Right kidney (tissue), 1 donor: ENCODE results near the gene STIM1.
A peak's percentile ranks its signal among the peaks of the same experiment; 100 is the strongest.

Experiments used
- DNase-seq: peaks from one replicate; pipeline ENCODE4 v3.0.0-alpha.2; 2016

The STIM1 gene

DNA sequence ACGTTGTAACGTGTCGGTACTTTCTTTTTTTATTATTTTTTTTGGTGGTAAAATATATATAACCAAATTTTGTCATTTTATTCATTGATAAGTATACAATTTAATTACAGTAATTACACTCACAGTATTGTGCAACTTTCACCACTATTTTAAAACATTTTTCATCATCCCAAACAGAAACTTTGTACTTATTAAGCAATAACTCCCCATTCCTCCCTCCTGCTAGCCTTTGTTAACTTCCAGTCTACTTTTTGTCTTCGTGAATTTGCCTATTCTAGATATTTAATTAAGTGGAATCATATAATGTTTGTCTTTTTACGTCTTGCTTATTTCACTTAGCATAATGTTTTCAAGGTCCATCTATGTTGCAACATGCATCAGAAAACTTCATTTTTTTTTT is 58.5 kb downstream of the STIM1 start:
- no peak for DNase-seq

DNA sequence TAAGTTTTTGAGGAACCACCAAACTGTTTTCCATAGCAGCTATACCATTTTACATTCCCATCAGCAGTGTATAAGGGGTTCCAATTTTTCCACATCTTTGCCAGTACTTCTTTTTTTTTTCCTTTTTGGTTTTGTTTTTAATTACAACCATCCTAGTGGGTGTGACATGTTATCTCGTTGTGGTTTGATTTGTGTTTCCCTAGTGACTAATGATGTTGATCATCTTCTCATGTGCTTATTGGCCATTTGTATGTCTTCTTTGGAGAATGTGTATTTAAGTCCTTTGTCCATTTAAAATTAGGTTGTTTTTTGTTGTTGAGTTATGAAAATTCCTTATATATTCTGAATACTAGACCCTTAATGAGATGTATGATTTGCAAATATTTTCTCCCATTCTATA is 59.3 kb downstream of the STIM1 start:
- DNase-seq, result no peak

DNA sequence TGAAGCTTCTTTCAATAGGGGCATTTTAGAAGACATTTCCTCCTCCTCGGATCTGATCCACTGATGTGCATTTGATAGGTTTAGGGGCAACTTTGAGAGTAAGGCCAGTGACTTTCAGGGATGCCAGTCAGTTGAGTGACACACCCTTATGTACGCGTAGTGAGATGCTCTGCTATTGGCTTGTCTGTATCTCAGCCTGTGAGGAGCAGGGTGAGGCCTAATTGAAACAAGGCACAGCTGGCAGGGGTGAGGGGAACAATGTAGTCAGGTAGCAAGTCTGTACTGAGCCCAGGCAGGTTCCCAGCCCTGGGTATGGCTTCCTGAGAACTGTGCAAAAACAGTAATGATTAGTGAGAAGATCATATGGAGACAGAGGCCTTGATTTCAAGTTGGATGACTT is 61.5 kb downstream of the STIM1 start:
- DNase-seq, result no peak

DNA sequence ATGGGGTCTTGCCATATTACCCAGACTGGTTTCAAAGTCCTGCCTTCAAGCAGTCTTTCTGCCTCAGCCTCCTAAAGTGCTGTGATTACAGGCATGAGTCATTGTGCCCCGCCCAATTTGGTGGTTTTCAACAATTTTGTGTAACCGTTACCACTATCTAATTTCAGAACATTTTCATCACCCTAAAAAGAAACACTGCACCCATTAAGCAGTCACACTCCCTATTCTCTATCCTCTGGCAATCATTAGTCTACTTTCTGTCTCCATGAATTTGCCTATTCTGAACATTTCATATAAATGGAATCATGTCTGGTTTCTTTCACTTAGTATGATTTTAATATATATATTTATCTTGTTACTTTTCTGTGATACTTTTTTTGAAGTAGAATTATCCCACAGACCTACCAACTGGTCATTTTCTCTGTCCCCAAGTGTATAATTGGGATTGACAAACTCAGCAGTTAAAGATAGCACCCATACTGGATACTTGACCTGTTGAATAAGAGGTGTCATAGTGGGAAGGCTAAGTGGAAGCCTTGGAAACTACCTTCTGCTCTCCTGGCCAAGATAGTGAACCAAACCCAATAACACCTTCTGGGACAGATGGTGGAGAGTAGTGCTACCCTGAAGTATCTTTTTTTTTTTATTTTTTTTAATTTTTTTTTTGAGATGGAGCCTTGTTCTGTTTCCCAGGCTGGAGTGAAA is 64.8 kb downstream of the STIM1 start:
- no peak for DNase-seq

DNA sequence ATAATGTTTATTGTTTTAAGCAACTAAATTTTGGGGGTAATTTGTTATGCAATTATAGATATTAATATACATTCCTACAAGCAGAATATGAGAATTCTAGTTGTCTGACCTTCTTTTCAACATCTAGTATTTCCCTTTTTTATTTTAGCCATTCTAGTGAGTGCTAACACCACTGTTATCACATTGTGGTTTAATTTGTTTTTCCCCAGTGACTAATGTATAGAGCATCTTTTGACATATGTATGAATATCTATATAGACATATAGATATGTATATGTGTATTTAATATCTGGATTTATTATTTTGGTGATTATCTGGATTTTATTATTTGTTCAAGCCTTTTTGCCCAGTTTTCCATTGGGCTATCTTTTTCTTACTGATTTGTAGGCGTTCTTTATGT is 66.6 kb downstream of the STIM1 start:
- no peak for DNase-seq

DNA sequence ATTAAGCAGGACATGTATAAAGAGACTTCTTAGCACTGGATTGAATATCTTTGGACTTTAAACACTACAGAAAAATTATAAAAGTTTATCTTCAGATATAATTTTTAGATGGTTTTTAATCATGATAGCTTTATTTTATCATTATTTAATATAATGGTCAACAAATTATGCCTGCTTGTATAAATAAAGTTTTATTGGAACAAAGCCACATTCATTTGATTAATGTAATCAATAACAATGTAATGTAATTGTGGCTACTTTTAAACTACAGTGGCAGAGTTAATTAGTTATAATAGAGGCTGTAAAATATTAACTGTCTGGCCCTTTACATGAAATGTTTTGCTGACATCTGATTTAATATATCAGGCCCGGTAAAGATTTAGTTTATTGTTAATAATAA is 70.0 kb downstream of the STIM1 start:
- no peak for DNase-seq

DNA sequence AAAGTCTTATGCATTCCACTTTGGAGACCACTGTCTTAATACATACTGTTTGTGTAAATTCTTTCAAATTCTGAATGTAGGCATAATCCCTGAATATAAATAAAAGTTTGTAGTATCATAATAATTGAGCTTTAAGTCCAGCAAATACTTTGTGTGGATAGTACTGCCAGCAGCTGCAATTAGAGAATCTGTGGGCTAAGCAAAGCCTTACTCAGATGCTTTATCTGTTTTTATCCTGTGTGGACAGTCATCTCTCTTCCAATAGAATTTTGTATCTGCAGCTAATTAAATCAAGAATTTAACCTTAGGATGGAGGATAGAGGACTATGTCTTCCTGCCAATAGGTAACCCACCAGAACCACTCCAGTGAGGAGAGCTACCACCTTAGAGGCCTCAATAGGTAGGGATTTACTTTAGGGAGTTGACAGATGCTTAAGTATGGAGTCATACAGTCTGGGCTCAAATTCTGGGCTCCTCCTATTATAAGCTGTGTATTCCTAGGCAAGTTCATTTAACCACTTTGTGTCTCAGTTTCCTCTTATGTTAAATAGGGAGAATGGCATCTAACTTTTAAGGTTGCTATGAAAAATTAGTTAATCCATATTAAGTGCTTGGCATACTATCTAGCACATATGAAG is 71.1 kb downstream of the STIM1 start:
- DNase-seq, result no peak

DNA sequence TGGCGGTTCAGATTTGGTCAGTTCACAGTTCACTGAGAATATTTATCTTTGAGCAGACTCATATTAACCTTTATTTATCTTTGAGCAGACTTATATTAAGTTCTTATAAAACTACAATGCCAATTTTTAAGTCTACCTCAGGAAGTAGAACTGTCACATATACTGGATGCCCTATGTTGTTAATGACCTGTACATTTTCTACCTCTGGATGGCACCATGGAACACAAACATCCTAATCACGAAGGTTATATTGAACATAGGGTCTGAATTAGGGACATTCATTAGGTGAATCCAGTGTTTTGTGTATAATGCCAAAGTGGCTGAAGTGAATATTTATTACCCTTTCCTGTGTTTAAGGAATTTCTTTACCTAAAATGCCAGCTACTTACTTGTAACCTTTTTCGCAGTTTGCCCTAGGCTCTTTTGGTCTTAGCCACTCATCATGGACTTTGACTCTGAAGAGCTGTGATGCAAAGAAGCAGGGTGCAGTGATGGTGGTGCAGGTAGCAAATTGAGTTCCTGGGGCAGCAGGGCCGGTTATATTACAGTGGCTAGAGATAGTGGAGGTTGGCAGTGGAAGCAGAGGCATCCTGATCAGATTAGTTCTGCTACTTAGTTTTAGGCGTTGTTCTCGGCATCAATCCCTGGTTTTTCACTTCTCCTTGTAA is 71.8 kb downstream of the STIM1 start:
- no peak for DNase-seq

DNA sequence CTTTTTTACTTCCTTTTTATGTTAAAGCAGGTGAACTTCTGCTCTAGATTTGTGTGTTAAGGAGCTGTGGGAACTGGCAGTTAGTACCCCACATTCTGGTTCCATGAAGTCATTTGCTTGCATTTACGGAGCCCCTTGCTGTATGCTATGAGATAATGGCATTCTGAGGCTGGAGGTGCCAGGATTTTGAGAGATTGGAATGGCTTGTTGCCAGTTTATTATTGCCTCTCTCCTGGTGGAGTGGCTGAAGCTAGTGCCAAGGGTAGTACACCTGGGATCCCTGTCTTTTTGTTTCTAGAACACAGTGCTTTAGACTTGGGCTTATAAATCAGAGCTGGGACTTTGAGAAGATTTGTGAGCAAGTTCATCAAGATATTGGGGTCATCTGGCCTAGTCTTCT is 73.8 kb downstream of the STIM1 start:
- no peak for DNase-seq

DNA sequence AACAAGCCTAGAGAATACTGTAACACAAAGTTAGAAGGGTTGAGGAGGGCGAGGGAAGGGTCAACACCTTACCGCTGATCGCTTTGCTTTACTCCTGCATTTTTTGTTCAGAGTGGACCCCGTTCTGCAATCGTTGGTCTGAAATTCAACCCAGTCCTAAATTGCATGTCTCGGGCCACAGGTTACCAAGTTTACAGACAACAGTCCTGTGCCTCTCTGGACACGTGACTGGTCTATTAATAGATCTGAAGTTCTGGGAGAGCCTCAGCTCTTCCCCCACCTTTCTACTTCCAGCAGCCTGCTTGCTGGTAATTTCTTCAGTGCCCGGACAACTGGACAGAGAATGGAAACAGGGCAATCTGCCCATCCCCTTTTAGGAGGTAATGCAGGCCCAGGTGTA is 74.2 kb downstream of the STIM1 start:
- DNase-seq, result peak; percentile 17

DNA sequence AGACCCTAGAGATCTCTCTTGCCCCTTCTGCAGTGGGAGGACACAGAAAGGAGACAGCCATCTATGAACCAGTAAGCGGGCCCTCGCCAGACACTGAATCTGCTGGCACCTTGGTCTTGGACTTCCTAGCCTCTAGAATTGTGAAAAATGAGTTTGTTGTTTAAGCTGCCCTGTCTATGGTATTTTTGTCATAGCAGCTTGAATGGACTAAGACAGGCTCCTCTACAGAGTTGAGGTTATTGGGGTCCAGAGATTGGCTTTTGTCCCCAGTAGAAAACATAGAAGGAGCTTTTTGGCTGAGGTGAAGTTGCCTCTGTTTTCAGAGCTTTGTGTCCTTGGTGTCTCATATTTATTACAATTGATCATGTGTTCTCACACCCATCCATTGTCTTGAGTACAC is 77.2 kb downstream of the STIM1 start:
- DNase-seq, result no peak

DNA sequence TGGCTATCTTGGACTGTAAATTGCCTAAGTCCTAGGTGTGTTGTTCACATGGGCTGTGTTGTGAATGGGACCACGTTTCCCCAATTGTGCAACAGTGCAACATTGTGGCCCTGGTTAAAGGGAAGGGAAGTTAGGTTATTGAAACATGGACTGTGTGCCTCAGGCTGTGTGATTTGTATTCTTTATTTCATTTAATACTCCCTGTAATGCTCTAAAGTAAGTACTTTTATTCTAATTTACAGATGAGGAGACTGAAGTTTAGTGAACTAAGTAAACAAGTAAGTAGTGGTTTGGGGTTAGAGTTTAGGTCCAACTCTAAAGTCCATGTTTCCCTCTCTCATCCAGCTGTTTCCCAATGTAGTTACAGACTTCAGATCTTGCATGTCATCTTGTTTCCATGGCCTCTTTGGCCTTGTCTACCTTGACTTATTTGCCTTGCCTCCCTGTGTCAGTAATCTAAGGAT is 77.7 kb downstream of the STIM1 start:
- no peak for DNase-seq

DNA sequence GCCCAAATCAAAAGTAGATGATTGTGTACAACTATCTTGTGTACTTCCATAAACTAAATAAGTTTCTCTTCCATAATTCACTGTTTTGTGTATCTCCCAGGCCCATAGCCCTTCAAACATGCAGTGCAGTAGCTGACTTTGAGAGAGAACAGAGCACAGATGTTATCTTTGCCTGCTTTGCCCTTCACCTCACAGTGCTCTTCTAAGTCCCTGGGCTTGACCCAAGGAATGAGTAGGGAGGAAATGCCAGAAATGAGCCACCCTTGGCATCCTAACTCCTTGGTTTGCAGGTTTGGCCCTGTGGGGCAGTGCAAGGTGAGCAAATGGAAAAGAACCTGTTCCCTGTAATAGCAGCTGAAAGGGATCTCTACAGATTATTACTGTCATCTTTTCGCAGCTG is 79.2 kb downstream of the STIM1 start:
- DNase-seq, result no peak

DNA sequence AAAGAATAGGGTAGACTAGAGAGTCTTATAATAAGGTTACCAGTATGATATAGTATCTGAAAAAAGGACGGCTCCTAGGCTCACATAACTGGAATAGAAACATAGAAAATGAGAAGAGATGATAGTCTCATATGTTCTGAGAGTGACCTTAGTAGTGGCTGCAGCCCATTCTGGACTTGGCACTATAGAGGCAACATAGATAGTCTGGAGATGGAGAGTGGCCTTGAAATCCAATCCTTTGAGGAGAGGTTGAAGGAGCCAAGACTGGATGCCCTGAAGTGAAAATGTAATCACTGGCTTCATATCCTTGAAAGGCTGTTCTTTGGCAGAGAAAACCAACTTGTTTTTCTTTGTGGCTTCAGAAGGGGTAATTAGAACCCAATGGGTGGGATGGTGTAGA is 81.1 kb downstream of the STIM1 start:
- no peak for DNase-seq

DNA sequence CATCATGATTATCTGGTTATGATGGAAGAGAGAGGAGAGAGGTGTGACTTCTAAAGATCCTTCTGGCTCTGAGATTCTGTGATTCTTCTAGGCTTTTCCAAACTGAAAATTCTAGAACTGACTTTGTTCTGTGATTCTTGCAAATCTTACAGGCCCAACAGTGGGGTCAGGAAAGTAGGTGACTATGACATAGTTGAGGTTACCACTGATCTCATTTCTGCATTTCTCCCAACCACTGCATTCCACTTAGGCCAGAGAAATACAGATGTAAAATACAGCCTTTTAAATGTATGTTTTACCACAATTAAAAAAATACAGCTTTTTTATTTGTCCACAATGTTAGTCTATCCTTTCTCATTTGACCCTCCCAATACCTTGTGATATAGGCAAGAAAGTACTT is 83.7 kb downstream of the STIM1 start:
- DNase-seq, result no peak

DNA sequence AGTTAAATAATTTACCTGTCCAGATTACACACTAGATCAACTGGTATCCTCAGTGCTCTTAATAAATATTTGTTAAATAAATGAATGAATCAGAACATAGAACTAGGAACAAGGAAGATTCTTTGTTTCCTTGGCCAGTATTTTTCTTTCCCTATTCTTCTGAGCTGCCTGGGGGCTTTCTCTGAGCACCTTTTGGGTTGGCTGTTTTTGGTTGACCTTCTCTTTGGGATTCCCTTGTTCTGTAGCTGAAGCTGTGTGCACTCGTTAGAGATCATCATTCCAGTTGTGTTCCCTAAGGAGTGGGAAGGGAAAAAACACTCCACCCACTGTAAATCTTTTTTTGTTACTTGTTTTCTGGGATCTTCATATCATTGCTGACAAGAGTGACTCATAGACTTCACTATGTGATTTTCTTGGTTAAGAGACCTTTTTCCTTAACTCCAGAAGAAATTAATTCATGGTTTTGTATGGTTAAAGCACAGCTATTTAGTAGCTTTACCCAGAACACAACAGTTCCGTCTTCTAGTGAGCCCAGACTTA is 84.3 kb downstream of the STIM1 start:
- DNase-seq, result no peak

DNA sequence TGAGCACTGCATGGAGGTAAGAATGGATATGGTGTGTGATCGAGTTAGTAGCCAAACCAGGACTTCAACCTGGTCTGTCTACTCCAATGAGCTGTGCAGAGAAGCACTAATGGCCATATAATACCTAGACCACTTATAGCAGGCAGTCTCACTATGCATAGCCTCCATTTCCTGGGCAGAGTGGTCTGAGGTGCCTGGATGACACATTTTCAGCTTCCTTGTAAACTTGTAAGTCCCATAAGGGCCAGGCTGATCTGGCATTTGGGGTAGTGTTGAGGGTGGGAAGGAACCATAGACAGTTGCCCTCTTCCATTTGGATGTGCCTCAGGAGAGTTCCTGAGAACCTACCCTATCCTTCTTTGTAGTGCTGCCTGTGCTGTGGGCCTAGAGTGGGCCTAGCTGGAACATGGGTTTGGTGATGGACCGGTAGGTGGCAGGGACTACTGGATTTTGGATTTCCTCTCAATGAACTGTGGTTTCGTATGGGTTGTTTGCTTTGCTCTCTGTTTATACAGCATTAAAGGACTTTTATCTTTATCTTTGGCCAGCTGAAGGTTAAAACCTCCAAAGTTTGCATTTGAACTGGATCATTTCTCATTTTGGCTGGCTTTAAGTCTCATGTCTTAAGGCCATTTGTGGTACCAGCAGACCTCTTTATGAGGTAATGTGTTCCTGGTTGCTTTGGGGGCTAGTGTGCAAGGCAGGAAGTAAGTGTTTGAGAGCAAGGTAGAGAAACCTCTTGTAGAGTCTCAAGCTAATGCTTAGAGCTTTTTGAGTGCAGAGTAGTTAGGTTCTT is 86.9 kb downstream of the STIM1 start:
- DNase-seq, result no peak

DNA sequence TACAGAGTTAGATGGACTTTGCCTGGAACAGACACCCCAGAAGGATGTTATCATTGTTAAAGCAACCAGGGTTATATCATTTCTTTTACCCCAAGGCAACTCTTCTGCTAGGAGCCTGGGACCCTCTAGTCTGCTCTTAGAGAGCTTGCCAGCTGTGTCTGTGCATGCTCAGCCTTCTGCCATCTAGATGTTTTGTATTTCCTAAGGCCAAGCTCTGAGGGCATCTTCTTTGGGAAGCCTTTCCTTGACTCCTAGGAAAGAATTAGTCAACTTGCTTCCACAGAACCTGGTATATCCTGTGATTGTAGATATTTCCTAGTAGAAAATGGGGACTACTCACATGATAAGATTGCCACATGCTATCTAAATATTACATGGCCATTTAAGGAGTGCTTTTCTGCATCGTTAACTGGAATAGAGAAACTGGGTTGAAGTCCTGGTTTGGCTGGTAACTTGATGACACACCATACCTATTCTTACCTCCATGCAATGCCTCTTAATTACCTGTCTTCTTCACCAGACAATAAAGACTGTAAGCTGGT is 87.6 kb downstream of the STIM1 start:
- DNase-seq, result no peak

DNA sequence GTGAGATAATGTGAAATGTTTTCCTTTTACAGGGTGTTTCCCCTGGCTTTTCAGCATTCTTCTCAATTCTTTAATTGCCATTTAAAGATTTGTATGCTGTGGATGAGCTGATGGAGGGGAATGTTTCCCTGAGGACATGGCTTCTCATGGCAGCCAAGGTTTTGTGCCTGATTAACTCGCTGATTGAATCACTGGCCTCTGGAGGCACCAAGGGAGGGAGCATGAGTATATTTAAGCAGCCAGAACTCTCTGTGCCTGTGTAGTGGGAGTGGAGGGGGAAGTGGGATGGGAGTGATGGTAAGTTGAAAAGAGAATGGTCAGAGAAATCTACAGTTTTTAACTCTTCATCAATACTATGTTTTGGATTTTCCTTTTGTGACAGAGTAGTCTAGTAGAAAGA is 88.7 kb downstream of the STIM1 start:
- DNase-seq, result no peak

DNA sequence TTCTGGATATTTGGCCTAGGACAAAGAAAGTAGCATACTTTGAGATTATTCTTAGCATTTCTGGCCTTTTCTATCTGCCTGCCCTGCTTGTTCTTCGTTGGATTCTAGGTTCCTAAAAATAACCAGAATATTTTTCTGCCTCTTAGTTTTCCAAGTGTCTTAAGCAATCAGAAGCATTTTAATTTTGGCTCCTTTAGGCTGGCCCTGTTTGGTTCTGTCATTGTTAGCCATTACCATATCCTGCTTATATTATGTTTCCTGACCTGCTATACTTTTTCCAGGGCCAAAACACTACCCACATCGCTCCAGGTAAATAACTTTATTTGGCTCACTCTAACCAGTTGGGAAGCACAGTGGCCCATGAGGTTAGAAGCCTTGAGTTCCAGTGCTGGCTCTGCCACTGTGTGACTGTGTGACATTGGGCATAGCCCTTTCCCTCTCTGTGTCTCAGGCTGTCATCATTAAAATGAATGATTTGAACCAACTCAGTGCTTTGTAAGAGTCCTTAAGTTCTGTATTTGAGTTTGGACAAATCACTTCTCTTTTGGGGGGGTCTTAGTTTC is 91.1 kb downstream of the STIM1 start:
- DNase-seq, result no peak

DNA sequence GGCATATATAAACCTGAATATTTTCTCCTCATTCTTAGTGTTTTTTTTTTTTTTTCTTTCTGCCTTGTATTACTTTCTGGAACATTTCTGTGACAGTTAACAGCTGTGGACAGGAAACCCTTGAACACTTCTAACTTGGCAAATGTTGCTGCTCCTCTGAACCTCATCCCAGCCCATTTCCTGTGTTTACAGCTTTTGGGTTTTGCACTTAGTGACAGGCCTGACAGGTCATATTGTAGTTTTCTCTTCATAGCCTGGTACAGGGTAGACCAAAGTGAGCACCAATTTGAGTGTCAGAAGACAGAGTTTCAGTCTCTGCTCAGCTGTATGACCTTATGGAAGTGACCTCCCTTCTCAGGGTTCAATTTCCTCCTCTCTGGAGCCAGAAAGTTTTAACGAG is 91.6 kb downstream of the STIM1 start:
- peak; percentile 28 for DNase-seq

DNA sequence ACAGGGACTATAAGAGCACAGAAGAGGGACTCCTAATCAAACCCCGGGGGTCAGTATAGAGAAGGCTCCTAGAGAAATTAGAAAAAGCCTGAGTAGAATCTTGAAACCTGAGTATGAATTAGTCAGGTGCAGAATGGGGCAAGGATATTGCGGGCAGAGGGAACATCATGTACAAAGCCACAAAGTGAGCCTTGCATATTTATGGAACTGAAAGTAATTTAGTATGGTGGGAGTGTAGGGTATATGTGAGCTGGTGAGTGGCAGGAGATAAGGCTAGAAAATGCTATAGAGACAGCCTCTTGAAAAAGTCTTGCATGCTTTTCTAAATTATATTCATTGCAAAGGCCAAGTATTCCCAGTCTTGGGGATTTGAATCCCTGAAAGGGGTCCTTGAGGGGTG is 93.7 kb downstream of the STIM1 start:
- no peak for DNase-seq
